Fibroblast of skin of scalp (primary cell): ENCODE results near the gene CACNA1E.

Experiments used
- DNase-seq: peaks from one replicate; pipeline ENCODE4 v3.0.0-alpha.2; 2013

CACNA1E gene

DNA sequence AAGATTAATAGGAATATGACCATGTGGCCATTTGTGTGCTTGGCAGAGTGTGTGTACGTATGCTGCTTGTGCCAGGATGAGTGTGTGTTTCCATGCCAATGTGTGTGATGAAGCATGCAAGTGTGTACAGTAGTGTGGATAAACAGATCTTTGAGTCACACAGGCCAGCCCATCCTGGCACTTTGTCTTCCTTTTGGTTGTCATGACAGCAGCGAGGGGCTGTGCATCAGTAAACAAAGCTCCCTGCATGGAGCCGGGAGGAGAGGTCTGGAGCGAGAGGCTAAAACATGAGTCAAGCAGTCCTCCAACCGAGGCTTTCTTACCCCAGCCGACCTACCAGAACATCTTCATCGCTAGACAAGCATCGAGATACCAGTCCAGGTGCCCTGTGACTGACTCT, 221.2 kb downstream of the CACNA1E start:
- DNase-seq: no peak

DNA sequence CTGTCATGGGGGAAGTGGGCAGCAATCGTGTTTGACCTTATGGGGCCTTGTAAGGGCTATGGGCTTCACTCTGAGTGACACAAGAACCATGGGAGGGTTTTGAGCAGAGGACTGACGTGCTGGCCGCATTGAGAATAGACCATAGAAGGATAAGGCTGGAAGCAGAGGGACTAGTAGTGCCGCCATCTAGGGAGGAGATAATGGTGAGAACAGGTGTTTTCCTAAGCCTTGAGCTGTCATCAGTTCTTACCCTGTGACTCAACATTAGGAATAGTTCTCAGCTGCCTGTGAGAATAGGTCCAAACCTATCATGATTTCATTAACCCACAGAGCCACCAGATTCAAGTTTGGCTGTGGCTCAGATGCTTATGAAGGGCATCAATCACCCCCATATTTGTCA, 228.5 kb downstream of the CACNA1E start:
- no peak for DNase-seq

DNA sequence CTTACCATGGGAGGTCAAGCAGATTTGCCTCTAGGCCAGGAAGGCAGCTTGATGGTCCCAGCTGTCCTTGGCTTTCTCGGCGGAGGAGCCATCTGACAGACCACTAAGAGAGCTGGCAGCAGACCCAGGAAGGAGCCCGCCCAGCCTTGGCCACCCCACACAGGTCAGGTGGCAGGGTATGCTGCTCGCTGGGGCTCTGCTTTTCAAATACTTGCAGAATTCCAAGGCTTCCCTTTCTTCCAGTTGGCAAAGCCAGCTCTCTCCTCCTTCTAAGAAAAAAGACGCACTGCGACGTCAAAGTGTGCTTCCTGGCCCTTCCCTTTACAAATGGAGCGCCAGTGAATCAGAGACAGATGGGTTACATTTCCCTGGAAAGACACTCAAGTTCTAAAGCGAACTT, 229.4 kb downstream of the CACNA1E start:
- no peak for DNase-seq

DNA sequence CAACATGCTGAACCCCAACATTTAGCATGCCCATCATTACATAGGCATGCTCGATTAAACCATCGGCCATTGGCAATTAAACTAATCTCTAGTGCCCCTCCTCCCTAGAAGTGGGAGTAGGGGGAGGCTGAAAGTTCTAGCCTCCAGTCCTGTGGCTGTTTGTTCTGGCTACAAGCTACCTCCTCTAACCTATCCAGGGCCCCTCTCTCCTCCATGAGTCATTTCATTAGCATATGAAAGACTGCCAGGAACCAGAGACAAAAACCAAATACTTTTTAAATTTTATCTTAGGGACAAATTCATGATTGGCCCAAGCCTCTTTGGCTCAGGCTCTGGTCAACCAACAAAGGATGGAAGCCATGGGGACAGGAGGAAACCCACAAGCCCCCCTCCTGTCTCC, 231.1 kb downstream of the CACNA1E start:
- no peak for DNase-seq

DNA sequence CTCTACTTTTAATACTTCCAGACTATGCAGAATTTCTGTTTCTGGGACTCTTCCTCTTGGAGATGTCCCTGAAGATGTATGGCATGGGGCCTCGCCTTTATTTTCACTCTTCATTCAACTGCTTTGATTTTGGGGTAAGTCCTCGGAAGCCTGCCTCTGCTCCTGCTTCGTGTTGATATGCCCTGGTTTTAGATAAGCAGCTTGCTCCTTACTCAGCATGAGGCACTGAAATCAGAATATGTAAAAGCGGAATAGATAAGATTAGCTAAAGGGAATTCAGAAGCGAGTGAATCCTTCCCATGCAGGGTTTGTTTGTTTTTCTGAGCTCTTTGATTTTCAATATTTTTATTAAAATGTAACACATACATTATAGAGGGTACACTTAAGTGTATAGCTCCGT, 234.7 kb downstream of the CACNA1E start:
- no peak for DNase-seq

DNA sequence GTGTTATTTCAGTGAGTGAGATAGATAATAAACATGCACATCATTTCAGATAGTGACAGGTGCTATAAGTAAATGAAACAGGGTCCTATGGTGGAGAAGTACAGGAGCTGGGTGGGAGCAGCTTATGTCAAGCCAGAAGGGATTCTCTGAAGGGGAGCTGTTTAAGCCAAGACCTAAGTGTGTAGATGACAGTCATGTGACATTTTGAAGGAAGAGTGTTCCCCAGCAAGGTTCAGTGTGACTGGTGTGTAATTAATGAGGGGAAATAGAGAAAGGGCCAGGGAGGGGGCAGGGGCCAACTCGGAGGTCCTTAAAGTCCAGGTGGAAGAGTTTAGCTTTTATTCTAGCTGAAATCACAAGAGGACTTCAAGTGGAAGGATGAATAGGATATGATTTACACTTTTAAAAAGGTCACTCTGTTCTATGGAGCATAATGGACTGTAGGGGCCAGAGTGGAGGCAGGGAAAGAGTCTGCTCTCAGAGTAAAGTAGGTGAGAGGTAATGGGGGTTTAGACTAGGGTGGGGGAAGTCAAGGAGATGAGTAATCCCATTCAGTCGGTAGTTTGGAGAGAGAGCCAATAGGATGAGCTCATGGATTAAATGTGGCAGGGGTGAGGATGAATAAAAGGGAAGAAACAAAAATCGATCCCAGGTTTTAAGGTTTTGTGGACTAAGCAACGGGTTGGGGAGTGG, 243.1 kb downstream of the CACNA1E start:
- DNase-seq: no peak

DNA sequence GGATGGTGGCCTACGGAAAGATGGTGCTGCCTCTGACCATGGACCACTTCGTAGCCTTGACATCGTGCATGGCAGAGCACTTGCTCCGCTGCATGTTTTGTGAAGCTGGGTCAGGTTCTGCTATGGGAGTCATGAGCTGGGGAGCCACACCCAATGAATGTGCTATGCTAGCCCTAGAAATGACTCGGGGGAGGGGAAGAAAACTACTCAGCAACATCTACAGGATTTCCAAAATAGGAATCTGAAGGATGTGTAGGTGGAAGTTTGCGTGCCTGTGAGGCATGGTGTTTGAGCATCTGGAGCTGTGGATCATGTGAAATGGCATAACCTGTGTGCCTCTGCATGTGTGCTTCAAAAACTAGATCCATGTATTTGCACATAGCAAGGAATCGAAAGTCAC, 247.3 kb downstream of the CACNA1E start:
- DNase-seq: no peak

DNA sequence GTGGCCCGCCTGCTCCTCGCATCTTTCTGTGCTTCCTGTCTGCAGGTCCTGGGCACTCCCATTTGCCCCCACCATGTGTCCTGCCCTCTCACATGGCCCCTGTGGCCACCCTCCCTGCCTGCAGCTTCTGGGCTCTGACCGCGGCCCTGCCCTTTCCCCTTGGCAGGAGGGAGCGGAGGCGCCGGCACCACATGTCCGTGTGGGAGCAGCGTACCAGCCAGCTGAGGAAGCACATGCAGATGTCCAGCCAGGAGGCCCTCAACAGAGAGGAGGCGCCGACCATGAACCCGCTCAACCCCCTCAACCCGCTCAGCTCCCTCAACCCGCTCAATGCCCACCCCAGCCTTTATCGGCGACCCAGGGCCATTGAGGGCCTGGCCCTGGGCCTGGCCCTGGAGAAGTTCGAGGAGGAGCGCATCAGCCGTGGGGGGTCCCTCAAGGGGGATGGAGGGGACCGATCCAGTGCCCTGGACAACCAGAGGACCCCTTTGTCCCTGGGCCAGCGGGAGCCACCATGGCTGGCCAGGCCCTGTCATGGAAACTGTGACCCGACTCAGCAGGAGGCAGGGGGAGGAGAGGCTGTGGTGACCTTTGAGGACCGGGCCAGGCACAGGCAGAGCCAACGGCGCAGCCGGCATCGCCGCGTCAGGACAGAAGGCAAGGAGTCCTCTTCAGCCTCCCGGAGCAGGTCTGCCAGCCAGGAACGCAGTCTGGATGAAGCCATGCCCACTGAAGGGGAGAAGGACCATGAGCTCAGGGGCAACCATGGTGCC, 249.1 kb downstream of the CACNA1E start:
- DNase-seq: no peak

DNA sequence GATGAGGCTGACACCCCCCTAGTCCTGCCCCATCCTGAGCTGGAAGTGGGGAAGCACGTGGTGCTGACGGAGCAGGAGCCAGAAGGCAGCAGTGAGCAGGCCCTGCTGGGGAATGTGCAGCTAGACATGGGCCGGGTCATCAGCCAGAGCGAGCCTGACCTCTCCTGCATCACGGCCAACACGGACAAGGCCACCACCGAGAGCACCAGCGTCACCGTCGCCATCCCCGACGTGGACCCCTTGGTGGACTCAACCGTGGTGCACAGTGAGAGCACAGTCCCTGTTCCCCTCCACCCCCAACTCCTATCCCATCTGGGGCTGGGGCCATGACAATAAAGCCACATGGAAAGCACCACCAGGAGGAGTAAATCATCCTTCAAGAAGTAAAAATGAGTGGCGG, 250.2 kb downstream of the CACNA1E start:
- no peak for DNase-seq

DNA sequence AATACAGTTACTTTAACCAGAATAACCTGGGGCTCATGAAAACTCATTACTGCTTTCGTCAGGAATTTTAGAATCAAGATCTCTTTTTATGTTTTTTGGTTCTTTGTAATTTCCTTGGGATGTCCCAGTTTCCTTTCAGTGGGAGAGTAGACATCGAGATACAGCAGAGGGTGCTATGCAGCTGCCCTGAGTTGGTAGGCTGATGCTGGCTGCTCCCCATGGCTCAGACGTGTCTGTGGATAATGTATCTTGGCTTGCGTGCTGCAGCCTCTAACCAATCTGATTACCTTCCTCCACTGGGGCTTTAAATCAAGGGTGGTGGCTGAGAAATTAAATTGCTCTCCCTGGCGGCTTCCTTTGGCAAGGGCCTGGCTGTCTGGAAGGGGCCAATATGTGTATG, 253.7 kb downstream of the CACNA1E start:
- DNase-seq: no peak

DNA sequence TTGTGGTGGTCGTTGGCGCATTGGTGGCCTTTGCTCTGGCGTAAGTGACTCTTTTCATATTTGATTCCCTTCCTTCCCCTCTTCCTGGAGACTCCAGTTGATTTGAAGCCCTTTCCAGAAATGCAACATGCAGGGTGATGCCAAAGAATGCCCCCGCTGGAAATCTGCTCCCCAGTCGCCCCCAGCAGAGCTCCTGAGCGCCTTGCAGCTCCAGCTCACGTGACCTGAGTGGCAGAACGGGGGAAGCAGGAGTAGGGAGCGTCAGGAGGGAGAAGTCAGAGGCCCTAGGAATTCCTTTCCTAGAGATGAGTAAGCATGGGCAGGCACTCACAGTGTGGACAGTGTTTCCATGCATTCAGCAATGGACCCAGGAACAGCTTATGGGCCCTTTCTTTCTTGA, 255.9 kb downstream of the CACNA1E start:
- DNase-seq: no peak

DNA sequence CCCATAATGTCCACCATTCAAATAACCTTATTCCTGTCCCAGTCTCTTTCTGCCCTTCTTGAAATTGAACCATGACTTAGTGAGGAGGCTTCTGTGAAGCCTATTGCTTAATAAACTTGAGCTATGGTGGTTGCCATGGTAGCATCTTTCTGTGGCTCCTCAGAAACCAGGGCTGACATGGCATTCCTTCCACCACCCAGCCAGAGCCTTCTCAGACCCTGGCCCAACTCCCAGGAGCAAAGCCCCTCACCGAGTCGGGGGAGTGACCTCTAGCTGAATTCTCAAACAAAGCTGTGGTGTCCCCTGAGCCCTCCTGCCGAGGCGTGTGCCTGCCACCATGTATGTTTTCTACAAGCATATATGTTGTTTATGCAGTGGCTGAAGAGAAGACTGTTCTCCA, 259.1 kb downstream of the CACNA1E start:
- DNase-seq: no peak

DNA sequence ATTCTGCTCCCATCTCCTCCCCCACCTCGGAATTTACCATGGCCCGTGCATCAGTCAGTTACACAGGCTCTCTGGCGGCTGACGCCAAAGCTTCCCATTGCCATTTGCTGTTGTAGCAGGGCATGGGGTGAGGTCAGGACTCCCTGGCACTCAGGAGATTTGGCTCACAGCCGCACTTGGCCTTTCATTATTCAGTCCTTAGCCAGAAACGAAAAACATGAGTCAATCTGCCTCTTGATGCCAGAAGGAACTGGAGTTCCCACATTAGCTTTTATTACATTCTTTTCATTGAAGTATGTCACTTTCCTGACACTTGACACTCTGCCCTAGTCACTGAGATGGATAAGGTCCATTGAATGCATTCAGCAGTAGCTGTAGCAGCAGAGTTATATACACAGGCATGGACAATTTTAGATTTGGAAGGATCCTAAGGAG, 260.6 kb downstream of the CACNA1E start:
- DNase-seq: no peak

DNA sequence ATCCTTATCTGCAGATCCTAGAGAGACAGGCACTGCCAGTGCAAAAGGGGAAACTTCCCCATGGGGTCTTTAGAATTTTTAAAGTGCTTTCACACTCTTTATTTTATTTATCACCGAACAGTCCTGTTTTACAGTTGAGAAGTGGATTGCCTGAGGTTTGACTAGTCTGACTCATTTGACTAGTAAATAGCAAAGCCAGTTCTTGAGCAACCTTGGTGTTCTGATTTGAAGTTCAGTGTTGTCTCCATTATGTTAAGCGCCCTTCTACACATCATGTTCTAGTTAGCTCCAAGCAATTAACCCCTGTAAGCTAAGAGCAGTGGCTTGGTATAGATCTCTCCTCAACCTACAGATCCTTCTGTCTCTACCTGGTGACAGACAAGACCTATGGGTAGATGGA, 262.9 kb downstream of the CACNA1E start:
- DNase-seq: no peak

DNA sequence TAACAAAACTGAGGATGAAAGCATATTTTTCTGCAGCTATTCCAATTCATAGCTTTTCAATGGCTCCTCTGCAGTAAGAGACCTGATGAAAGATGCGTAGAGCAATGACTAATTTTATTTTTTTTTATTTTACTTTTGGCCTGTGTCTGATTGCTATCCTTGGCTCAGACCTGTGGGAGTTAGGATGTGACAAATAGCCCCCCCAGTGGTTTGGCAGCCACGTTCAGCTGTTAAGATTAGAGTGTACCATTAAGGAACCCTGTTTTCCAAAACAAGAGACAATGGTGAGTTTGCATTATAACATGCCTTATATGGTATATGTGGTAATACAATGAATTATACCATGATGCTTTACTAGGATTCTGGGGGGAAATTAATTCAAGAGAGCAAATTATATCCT, 264.7 kb downstream of the CACNA1E start:
- DNase-seq: no peak

DNA sequence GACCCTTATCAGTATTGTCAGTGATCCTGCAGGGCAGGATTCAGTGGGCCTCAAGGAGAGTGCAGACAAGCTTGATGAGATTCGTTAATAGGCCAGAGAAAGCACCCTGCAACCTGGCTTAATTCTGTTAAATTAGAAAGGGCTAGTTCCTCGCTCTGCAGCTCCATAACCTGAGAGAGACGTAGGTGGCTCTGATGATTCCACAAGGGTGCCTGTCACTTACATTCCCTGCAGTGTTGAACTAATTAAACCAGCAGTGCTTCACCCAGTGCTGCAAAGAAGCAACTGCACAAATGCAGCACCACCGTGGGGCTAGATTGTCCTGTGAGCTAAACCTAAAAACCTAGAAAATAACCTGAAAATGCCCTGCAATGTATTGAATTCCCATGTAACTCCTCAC, 270.8 kb downstream of the CACNA1E start:
- DNase-seq: no peak

DNA sequence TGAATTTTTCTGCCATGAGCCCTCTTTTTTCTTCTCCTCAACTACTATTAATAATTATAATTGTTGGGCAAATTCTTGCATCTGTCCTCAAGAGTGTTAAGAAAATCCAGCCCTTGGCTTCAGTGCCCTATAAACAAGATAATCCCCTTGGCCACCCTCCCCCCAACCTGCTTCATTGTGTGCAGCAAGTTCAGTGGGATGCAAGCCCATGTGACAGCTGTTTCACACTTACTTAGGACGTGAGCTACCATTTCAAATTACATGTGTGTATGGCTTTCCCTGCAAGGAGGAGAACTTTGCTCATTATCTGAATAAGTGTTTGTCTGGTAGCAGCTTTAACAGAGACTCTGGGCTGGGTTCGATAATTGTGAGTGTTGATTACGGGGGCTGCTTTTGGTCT, 276.2 kb downstream of the CACNA1E start:
- no peak for DNase-seq

DNA sequence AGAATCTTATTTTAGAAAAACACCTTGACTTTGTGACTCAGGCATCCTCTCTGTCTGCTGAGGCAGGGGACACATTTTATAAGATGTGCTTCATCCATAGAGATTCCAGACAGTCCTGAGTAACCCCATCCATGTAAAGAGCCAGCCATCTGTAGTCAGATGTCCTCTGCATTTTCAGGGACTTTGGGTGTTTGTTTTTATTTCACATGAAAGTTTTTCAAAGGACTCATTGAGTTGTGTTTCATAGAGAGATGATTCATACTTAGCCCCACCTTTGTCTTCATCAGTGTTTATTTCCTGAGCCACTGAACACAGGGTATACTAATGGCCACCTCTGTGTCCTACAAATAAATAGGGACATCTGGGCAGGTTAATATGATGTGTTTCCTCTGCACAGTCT, 280.4 kb downstream of the CACNA1E start:
- DNase-seq: no peak

DNA sequence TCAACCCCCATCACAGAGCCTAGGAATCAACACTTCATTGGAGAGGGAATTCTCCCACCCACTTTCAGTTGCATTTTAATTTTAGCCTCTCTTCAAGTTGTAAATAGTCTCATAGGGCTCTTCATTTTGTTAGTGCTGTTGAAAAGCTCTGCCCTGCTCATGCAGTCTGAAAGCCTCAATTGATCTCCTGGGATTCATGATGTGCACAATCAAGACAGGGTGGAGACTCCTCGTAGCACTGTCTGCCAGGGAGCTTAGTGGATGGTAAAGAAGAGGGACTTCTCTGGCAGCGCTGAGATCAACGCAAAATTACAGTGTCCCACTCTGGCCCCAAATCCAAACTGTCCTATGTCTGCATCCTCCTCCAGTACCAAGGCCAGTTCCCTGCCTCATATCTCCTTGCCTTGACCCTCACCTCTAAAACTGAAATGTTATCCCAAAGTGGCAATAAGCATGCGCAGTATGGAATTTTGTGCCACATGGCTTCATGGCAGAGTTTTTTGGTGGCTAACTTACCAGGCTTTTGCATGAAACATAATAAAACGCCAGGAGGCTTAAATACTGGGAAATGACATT, 282.2 kb downstream of the CACNA1E start:
- DNase-seq: no peak

DNA sequence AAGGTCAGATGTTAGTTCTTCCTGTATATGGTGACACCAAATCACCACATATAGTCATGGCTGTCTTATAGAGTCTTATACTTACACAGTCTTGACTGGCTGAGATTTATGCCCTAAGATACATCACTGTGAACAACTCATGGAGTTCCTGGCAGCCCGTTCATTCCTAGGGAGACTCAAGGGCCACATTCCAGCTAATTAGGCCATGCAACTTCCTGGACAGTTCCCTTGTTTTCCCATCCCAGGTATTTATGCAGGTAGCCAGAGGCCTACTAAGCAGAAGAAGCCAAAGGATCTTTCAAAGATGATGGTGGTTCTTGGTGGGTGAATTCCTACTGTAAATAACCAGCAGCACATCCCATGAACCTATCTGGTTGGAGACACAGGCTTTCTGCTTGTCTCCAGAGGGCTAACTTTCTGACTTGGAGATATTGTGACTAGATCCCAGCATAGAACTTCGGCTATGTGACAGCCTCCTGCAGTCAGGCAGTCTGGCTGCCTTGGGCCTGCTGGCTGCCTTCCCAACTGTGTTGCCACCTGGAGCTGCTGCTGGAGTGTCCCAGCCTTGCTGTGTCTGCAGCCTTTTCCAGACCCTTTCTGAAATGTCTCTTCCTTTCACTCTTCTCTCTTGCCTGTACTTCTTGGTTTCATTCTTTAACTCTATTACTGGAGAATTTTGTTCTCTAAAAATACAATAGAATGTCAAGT, 283.8 kb downstream of the CACNA1E start:
- DNase-seq: no peak

DNA sequence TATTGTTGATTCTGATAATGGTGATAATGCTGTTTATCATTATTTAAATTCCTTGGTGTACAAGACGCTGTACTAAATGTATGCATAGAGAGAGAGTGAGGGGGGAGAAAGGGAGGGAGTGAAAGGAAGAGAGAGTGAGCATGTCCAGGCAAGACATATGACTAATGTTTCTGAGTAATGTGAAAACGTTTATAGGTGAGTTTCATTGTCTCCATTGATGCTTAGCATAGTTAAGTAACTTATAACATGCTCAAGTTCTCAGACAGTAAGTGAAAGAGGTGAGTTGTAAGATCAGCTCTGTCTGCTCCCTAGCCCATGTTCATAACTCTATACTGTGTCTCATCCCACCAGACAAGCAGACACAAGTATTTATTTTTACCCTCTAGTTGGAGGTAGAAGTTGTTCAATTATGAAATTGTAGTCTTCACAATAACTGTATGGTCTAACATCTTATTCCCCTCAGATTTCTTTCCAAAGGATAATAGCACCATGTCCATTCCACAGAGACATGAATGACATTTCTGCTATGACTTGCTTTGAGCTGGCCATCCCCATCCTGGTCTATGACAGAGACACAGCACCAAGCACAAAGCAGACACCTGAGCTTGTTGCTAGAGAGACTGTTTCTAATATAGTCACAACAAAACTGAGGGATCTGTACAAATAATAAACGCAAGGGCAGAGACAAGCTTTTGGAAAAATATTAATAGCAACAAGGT, 285.1 kb downstream of the CACNA1E start:
- DNase-seq: no peak

DNA sequence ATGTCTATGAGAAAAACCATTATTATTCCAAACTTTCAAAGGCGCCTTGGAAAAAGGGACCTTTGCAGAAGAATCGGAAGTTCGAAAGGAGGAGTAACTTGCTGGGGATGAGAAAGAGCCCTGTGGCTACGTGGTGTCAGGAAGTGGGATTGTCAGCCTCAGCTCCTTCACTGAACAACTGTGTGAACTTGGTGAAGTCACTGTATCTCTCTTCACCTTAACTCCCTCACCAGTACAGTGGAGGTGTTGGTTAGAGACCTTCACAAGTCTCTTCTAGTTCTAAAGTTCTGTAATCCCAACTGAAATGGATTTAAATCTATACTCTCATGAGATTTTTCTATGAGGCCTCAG, 285.6 kb downstream of the CACNA1E start:
- DNase-seq: no peak

DNA sequence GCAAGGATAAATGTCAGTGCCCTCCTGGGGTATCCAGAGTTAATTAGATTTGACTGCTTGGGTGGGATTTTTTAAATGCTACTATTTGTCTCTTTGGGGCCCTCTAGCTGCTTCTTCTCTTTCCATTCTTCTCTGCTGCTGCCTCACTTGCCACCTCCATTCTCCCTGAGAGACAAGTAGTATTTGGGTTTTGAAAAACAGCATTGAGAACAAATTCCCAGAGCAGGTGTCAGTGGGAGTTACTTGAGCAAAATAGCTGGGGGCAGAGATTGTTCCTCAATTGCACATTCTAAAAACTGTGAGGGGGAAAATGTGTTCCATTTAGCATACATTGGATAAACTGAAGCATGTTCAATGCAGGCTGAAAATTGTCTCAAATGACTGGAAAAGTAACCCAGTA, 286.5 kb downstream of the CACNA1E start:
- DNase-seq: no peak
